CD4-positive, CD25-positive, alpha-beta regulatory T cell (primary cell): ENCODE data around the gene WDR43. TPM values are rescaled to one million over a fixed set of nuclear protein-coding genes. Genes with fewer than 3 reads are reported as not detected.

Experiments
- ATAC-seq, 2 donors: fragments of 150-1000 bp; cut with Tn5 transposase; one replicate each; pipeline ENCODE4 v1.10.0; 2021; ENCODE audit warnings: low read depth in 2 of 2, moderate number of reproducible peaks in 2 of 2, moderate library complexity in 1 of 2
- DNase-seq, 3 donors: peaks; one replicate each; pipeline versions ENCODE4 v3.0.0 to v3.0.0-alpha.2; 2012 to 2022; ENCODE audit warnings: mixed read lengths in 1 of 3
- H3K27ac ChIP-seq: one replicate; pipeline ENCODE4 v1.7.0; 2013; ENCODE audit warnings: mild to moderate bottlenecking, low read length; ENCODE audit not compliant: insufficient read depth, poor library complexity, severe bottlenecking
- H3K27me3 ChIP-seq: one replicate; pipeline ENCODE4 v1.7.0; 2013; ENCODE audit warnings: low read length; ENCODE audit not compliant: control insufficient read depth, insufficient read depth
- H3K36me3 ChIP-seq: one replicate; pipeline ENCODE4 v1.7.0; 2013; ENCODE audit warnings: mild to moderate bottlenecking, low read length, moderate library complexity; ENCODE audit not compliant: control insufficient read depth, insufficient read depth
- H3K4me1 ChIP-seq: 2 replicates; pipeline ENCODE4 v1.7.0; 2013; ENCODE audit warnings: mild to moderate bottlenecking, low read length; ENCODE audit not compliant: insufficient read depth, control insufficient read depth, poor library complexity, severe bottlenecking
- H3K4me3 ChIP-seq: one replicate; pipeline ENCODE4 v1.7.0; 2013; ENCODE audit warnings: low read depth, mild to moderate bottlenecking, low read length, moderate library complexity
- H3K9me3 ChIP-seq, 2 experiments: 1 replicate in 1 of 2; 2 replicates in 1 of 2; pipeline ENCODE4 v1.7.0; 2013; ENCODE audit warnings: low read length in 2 of 2, mild to moderate bottlenecking in 1 of 2, moderate library complexity in 1 of 2; ENCODE audit not compliant: control insufficient read depth in 2 of 2
- H3K27ac Mint-ChIP-seq, 3 donors: one replicate each; pipeline ENCODE4 v1.8.0; 2020 to 2022; ENCODE audit warnings: mild to moderate bottlenecking in 3 of 3, mixed read lengths in 3 of 3, moderate library complexity in 2 of 3
- H3K27me3 Mint-ChIP-seq: one replicate; pipeline ENCODE4 v1.8.0; 2022; ENCODE audit warnings: mild to moderate bottlenecking, mixed read lengths
- H3K36me3 Mint-ChIP-seq: one replicate; pipeline ENCODE4 v1.8.0; 2020; ENCODE audit warnings: mixed read lengths
- H3K4me1 Mint-ChIP-seq, 4 donors: one replicate each; pipeline ENCODE4 v1.8.0; 2020 to 2022; ENCODE audit warnings: mixed read lengths in 4 of 4, mild to moderate bottlenecking in 1 of 4
- H3K4me3 Mint-ChIP-seq, 4 donors: one replicate each; pipeline ENCODE4 v1.8.0; 2020 to 2022; ENCODE audit warnings: mild to moderate bottlenecking in 4 of 4, mixed read lengths in 4 of 4, moderate library complexity in 3 of 4
- H3K9me3 Mint-ChIP-seq, 7 donors: one replicate each; pipeline ENCODE4 v1.8.0; 2020 to 2022; ENCODE audit warnings: mixed read lengths in 7 of 7, mild to moderate bottlenecking in 3 of 7, moderate library complexity in 2 of 7
- polyA plus RNA-seq, 4 donors: library from polyadenylated mRNA; unstranded; fragments of 300-500 nt; fragmentation: Illumina TruSeq; gene quantifications; one replicate each; pipeline ENCODE4 v1.2.3, GENCODE V29; 2021
- total RNA-seq: library from RNA; stranded (reverse); gene quantifications from one replicate; pipeline ENCODE4 v1.2.3, GENCODE V29; 2022

The WDR43 gene
- total and polyA plus RNA-seq, 5 donors from 2014 or later = 27.4 to 70.1 (median 39.5) TPM

- no peak overlapping the region for H3K27ac ChIP-seq
- H3K4me1 Mint-ChIP-seq = peaks cover 0 to 2% (median 0%) of the 10 kb centered on the region in 4 donors
- no peaks in the 10 kb centered on the region for H3K4me1 ChIP-seq
- ATAC-seq (no peak), DNase-seq (no peak)
- H3K27me3 ChIP-seq = no peaks in the 10 kb centered on the region
- H3K4me3 Mint-ChIP-seq = peak overlapping the region in 1 of 4 donors; percentile 36
- H3K36me3 Mint-ChIP-seq = no peaks in the 10 kb centered on the region
- no peaks in the 10 kb centered on the region for H3K36me3 ChIP-seq
- no peaks in the 10 kb centered on the region for H3K9me3 Mint-ChIP-seq
- H3K4me3 ChIP-seq = no peak overlapping the region
- H3K9me3 ChIP-seq = no peaks in the 10 kb centered on the region
- H3K27ac Mint-ChIP-seq = no peak overlapping the region
- H3K27me3 Mint-ChIP-seq = peaks cover 6% of the 10 kb centered on the region
Observed at GRCh38 chr2:28990445-28990844, 96.0 kb downstream of the WDR43 start.

- Histone ChIP-seq H3K27ac (no peak overlapping the region), H3K36me3 (no peaks in the 10 kb centered on the region), H3K27me3 (no peaks in the 10 kb centered on the region), H3K4me3 (no peak overlapping the region), H3K9me3 (no peaks in the 10 kb centered on the region), H3K4me1 (no peaks in the 10 kb centered on the region)
- H3K4me1 Mint-ChIP-seq = peaks cover 0 to 2% (median 0%) of the 10 kb centered on the region in 4 donors
- no peak overlapping the region for H3K27ac Mint-ChIP-seq
- no peaks in the 10 kb centered on the region for H3K9me3 Mint-ChIP-seq
- no peak overlapping the region for H3K4me3 Mint-ChIP-seq
- DNase-seq (no peak), ATAC-seq (no peak)
- no peaks in the 10 kb centered on the region for H3K36me3 Mint-ChIP-seq
- peaks cover 6% of the 10 kb centered on the region for H3K27me3 Mint-ChIP-seq
Observed at GRCh38 chr2:28991021-28991420, 96.6 kb downstream of the WDR43 start.

DNA sequence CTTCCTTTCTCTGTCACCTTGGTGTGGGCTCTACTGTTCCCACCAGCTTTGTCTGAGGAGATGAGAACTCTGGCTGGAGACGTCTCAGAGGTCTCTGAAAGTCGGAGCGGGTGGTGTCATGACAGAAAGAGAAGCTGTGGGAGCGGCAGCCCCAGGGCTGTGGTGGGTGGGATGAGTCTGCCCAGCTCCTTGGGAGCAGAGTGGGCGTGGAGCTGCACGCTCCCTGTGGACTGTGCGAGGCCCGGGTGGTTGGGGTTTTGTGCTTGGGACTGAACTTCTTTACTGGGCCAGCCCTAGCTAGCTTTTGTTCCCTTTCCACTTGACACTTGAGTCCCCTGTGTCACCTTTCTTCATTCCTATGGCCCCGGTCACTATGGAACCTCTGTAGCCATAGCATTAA is 97.0 kb downstream of the WDR43 start:
- Mint-ChIP-seq H3K27me3 (peaks cover 6% of the 10 kb centered on the region), H3K36me3 (no peaks in the 10 kb centered on the region), H3K4me3 (no peak overlapping the region), H3K4me1 (peaks cover 0 to 2% (median 0%) of the 10 kb centered on the region in 4 donors), H3K27ac (no peak overlapping the region), H3K9me3 (no peaks in the 10 kb centered on the region)
- DNase-seq (no peak), ATAC-seq (no peak)
- H3K27me3 ChIP-seq = no peaks in the 10 kb centered on the region
- H3K4me1 ChIP-seq = no peaks in the 10 kb centered on the region
- H3K27ac ChIP-seq = no peak overlapping the region
- no peak overlapping the region for H3K4me3 ChIP-seq
- H3K9me3 ChIP-seq = no peaks in the 10 kb centered on the region
- H3K36me3 ChIP-seq = no peaks in the 10 kb centered on the region

DNA sequence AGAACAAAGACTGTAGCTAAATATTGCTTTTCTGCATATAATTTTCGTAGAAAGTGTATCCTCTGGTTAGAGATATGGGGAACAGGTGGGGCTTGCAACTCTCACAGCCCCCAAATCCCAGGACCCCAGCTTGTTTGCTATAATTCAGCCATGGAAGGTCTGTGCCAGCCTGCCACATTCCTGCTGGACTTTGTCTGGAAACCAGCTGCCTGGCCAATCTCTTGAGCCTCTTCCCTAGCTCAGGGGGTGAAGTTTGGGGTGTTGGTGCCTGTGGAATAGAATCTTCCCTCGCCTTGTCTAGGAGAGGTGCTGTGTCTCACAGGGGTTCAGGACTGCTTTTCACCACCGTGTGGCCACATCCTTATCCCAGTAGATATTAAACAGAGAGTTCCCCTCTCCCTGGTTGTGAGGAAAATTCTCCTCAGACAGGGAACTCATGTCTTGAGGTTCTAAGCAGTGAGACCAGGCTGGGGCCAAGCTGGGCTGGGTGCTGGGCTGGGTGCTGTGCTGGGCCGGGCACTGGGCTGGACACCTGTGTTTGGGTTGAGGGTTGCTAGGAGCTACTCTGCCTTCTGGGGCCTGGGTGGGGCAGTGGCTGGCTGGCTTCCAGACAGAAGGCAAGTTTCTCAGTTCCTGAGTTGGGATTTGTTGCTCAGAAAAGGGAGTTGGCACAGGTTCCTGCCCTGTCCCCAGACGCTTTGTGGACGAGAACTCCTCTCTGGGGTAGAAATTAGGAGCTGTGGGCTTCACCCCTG is 98.9 kb downstream of the WDR43 start:
- no peaks in the 10 kb centered on the region for H3K36me3 Mint-ChIP-seq
- ATAC-seq (no peak), DNase-seq (no peak)
- peak overlapping the region in 1 of 3 donors; percentile 33 for H3K27ac Mint-ChIP-seq
- Histone ChIP-seq H3K27ac (no peak overlapping the region), H3K9me3 (no peaks in the 10 kb centered on the region), H3K4me3 (no peak overlapping the region), H3K27me3 (no peaks in the 10 kb centered on the region), H3K36me3 (no peaks in the 10 kb centered on the region), H3K4me1 (no peaks in the 10 kb centered on the region)
- H3K9me3 Mint-ChIP-seq = no peaks in the 10 kb centered on the region
- peaks cover 0 to 4% (median 0%) of the 10 kb centered on the region in 4 donors for H3K4me1 Mint-ChIP-seq
- H3K4me3 Mint-ChIP-seq = no peak overlapping the region
- peaks cover 6% of the 10 kb centered on the region for H3K27me3 Mint-ChIP-seq

DNA sequence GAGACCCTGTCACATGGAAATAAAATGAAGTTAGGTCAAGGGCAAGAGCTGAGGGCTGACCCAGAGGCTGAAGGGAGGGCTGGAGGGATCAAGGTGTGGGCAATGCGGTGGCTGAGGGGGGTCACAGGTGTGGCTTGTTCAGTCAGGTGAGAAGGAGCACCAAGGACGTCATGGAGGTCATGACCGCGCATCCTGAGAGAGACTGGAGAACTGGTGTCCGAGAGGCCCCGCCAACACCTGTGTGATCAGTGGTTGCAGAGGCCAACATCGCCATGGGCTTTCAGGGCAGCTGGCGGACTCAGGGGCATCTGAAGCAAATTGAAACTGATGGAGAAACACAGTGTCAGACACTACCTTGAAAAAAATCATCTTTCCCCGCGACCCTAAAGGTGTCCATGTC is 99.6 kb downstream of the WDR43 start:
- Mint-ChIP-seq H3K36me3 (no peaks in the 10 kb centered on the region), H3K4me3 (no peak overlapping the region), H3K27ac (peak overlapping the region in 1 of 3 donors; percentile 33), H3K9me3 (no peaks in the 10 kb centered on the region), H3K27me3 (peaks cover 6% of the 10 kb centered on the region), H3K4me1 (peaks cover 0 to 4% (median 0%) of the 10 kb centered on the region in 4 donors)
- Histone ChIP-seq H3K9me3 (no peaks in the 10 kb centered on the region), H3K27me3 (no peaks in the 10 kb centered on the region), H3K36me3 (no peaks in the 10 kb centered on the region), H3K4me3 (no peak overlapping the region), H3K27ac (no peak overlapping the region), H3K4me1 (no peaks in the 10 kb centered on the region)
- ATAC-seq = no peak
- DNase-seq = no peak

- H3K4me1 ChIP-seq = no peaks in the 10 kb centered on the region
- DNase-seq (no peak), ATAC-seq (no peak)
- no peaks in the 10 kb centered on the region for H3K27me3 ChIP-seq
- Mint-ChIP-seq H3K27ac (no peak overlapping the region), H3K27me3 (peaks cover 6% of the 10 kb centered on the region), H3K36me3 (no peaks in the 10 kb centered on the region), H3K4me3 (no peak overlapping the region), H3K9me3 (no peaks in the 10 kb centered on the region), H3K4me1 (peaks cover 0 to 4% (median under 1%) of the 10 kb centered on the region in 4 donors)
- H3K4me3 ChIP-seq = no peak overlapping the region
- no peak overlapping the region for H3K27ac ChIP-seq
- H3K9me3 ChIP-seq = no peaks in the 10 kb centered on the region
- H3K36me3 ChIP-seq = no peaks in the 10 kb centered on the region
Observed at GRCh38 chr2:28994679-28995078, 100.2 kb downstream of the WDR43 start.

GRCh38 chr2:28995765-28996750 is 101.6 kb downstream of the WDR43 start:
- H3K4me3 Mint-ChIP-seq = no peak overlapping the region
- H3K27me3 Mint-ChIP-seq = no peaks in the 10 kb centered on the region
- H3K36me3 ChIP-seq = no peaks in the 10 kb centered on the region
- peaks cover 0 to 13% (median 12%) of the 10 kb centered on the region in 4 donors for H3K4me1 Mint-ChIP-seq
- H3K27ac ChIP-seq = no peak overlapping the region
- H3K27ac Mint-ChIP-seq = no peak overlapping the region
- H3K4me1 ChIP-seq = peaks cover 10% of the 10 kb centered on the region
- H3K27me3 ChIP-seq = no peaks in the 10 kb centered on the region
- no peak overlapping the region for H3K4me3 ChIP-seq
- no peaks in the 10 kb centered on the region for H3K36me3 Mint-ChIP-seq
- no peaks in the 10 kb centered on the region for H3K9me3 Mint-ChIP-seq
- no peaks in the 10 kb centered on the region for H3K9me3 ChIP-seq
- no peak for ATAC-seq
- no peak for DNase-seq
